Transverse colon (tissue), 4 donors: Measurements from ENCODE around the gene CADPS. TPM values are rescaled to one million over a fixed set of nuclear protein-coding genes. Genes with fewer than 3 reads are reported as not detected.

ENCODE experiments used
- DNase-seq: peaks from one replicate; pipeline ENCODE4 v3.0.0-alpha.2; 2019
- H3K27ac ChIP-seq, 4 donors: fragments of 200-600 bp; sonication (generic); 2 replicates each; pipeline ENCODE4 v1.5.1; 2016 to 2018; ENCODE audit warnings: inconsistent platforms in 4 of 4
- H3K27me3 ChIP-seq: fragments of 200-600 bp; sonication (generic); 2 replicates; pipeline ENCODE4 v1.5.1; 2017; ENCODE audit warnings: inconsistent platforms
- H3K36me3 ChIP-seq, 4 donors: fragments of 200-600 bp; sonication (generic); 2 replicates each; pipeline ENCODE4 v1.5.1; 2017 to 2019; ENCODE audit warnings: inconsistent platforms in 4 of 4
- H3K4me1 ChIP-seq, 4 donors: fragments of 200-600 bp; sonication (generic); 2 replicates each; pipeline ENCODE4 v1.5.1; 2017 to 2020; ENCODE audit warnings: inconsistent platforms in 4 of 4
- H3K4me3 ChIP-seq, 4 donors: fragments of 200-600 bp; sonication (generic); 1 replicate in 1 of 4; 2 replicates in 3 of 4; pipeline versions ENCODE4 v1.5.1 to v1.6.1; 2017 to 2019; ENCODE audit warnings: inconsistent platforms in 4 of 4
- H3K9me3 ChIP-seq, 2 donors: fragments of 200-600 bp; sonication (generic); 2 replicates each; pipeline ENCODE4 v1.5.1; 2017 to 2019; ENCODE audit warnings: inconsistent platforms in 2 of 2
- EP300 ChIP-seq: sonication (generic); formaldehyde crosslinking; IDR thresholded peaks from one replicate; pipeline ENCODE4 v1.6.1; 2017; ENCODE audit warnings: antibody characterized with exemption, low read depth
- POLR2A ChIP-seq: fragments of 450-650 bp; IDR thresholded peaks from one replicate; pipeline ENCODE4 v1.6.1; 2016; ENCODE audit warnings: antibody characterized with exemption, mild to moderate bottlenecking, moderate library complexity
- POLR2AphosphoS5 ChIP-seq, 3 donors: sonication (generic); formaldehyde crosslinking; IDR thresholded peaks; one replicate each; pipeline ENCODE4 v1.6.1; 2016; ENCODE audit warnings: antibody characterized with exemption in 3 of 3
- WGBS, 2 donors: methylation state at CpG; one replicate each; pipeline ENCODE4 v1.1.5; 2018; ENCODE audit warnings: low coverage in 1 of 2; 5-methylcytosine and 5-hydroxymethylcytosine counted together
- in situ Hi-C, 4 donors: fragments of 200-750 bp; cut with MboI; loops; one replicate each; pipeline versions ENCODE4 v1.15.0 to v1.15.1; 2017; ENCODE audit warnings: low sequenced_read_pairs in 3 of 4, low pct_ligation_motif_present in 1 of 4, low pct_unique_long_range_greater_than_20kb in 1 of 4
- intact Hi-C: fragments of 100-400 bp; cut with DNase I; formaldehyde crosslinking; loops from one replicate; pipeline ENCODE4 v1.15.1; 2023; ENCODE audit warnings: low total_unique reads
- total RNA-seq, 4 donors: library from RNA; depleted of rRNA; stranded (reverse); fragments of >200 nt; gene quantifications; one replicate each; pipeline ENCODE4 v1.1.0, GENCODE V29; 2016
- TF ChIP-seq, protein P1 (sequence below), 5 experiments: fragments of 200-600 bp in 3 of 5; fragments of 450-650 bp in 2 of 5; sonication (generic) in 3 of 5; IDR thresholded peaks; 1 replicate in 2 of 5; 2 replicates in 3 of 5; pipeline ENCODE4 v1.5.1; 2016 to 2017; ENCODE audit warnings: antibody characterized with exemption in 5 of 5, inconsistent platforms in 3 of 5, mild to moderate bottlenecking in 2 of 5, moderate library complexity in 1 of 5

Gene CADPS
- total RNA-seq, 4 donors from 2014 or later: 1.9 to 22.7 (median 8.9) TPM

DNA sequence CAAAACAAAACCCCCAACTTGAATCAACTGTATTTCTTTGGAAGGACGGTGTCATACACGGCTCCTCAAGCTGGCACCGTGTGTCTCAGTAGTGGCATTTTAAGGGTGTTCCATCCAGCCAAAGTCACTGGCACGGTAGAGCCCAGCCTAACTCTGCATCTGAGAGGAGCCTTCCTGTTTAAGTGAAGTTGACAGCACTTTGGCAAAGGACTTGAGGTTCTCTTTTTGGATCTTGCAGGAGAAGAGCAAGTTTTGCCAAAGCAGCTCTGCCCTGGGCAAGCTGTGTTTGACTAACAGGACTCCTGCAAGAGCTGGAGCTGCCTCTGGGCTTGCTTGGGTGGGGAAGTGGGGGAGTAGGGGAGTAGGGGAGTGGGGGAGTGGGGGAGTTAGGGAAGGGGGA lies 392.3 kb downstream of the CADPS start:
- Histone ChIP-seq H3K27me3 (no peaks in the 10 kb centered on the region), H3K9me3 (no peaks in the 10 kb centered on the region), H3K4me1 (no peaks in the 10 kb centered on the region), H3K36me3 (no peaks in the 10 kb centered on the region), H3K27ac (no peak overlapping the region), H3K4me3 (no peak overlapping the region)
- in situ Hi-C loops: no loop called here
- 69 to 91% methylated on average over 3 to 4 of the region's 4 CpGs for WGBS, 2 donors
- intact Hi-C loops: no loop called here
- no peak for DNase-seq
- TF ChIP-seq, protein P1, sequence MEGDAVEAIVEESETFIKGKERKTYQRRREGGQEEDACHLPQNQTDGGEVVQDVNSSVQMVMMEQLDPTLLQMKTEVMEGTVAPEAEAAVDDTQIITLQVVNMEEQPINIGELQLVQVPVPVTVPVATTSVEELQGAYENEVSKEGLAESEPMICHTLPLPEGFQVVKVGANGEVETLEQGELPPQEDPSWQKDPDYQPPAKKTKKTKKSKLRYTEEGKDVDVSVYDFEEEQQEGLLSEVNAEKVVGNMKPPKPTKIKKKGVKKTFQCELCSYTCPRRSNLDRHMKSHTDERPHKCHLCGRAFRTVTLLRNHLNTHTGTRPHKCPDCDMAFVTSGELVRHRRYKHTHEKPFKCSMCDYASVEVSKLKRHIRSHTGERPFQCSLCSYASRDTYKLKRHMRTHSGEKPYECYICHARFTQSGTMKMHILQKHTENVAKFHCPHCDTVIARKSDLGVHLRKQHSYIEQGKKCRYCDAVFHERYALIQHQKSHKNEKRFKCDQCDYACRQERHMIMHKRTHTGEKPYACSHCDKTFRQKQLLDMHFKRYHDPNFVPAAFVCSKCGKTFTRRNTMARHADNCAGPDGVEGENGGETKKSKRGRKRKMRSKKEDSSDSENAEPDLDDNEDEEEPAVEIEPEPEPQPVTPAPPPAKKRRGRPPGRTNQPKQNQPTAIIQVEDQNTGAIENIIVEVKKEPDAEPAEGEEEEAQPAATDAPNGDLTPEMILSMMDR (IDR thresholded peaks at IDR 0.05): no peak
- TF ChIP-seq POLR2AphosphoS5 (IDR thresholded peaks at IDR 0.05) (no peak), EP300 (no peak), POLR2A (no peak)

DNA sequence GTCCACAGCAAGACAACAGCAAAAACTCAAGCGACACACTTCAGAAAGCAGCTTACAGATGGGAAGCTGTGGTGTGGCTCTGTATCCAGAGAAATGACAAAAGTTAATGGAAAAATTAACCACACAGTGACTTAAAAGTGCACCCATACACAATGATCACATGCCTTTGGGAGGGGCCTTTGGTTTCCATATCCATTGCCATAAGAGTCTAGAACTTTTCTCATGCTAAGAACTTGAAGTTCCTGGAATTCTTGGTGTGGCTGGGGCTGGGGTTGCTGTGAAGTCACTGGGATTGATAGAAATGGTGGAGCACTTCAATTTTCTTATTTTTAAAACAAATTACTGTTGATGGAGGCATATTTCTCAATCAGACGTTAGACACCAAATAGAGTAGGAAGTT lies 393.3 kb downstream of the CADPS start:
- Histone ChIP-seq H3K27ac (no peak overlapping the region), H3K27me3 (no peaks in the 10 kb centered on the region), H3K9me3 (no peaks in the 10 kb centered on the region), H3K4me1 (no peaks in the 10 kb centered on the region), H3K4me3 (no peak overlapping the region), H3K36me3 (no peaks in the 10 kb centered on the region)
- WGBS, 2 donors: 83 to 92% methylated on average over 2 of the region's 2 CpGs
- DNase-seq: no peak
- in situ Hi-C loops (no loop called here), intact Hi-C loops (no loop called here)
- TF ChIP-seq EP300 (no peak), POLR2AphosphoS5 (IDR thresholded peaks at IDR 0.05) (no peak), POLR2A (no peak)
- TF ChIP-seq, protein P1 (IDR thresholded peaks at IDR 0.05): no peak

DNA sequence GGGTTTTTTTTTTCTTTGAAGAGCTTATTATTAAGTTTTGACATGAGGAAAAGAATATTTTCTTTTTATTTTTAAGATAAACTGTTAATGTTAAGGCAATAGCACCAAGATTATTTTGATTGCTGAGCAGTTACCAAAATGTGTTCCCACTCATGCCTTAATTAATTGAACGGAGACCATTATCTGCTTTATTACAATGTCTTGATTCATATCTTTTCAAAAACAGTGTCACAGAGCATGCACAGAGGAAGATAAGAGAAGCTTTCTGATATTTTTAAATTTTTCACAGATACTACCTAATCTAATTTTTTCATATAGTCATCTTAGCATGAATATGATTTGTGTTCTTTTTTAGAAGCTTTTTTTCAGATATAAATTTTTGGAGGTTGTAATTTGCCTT lies 395.2 kb downstream of the CADPS start:
- TF ChIP-seq, protein P1 (IDR thresholded peaks at IDR 0.05): no peak
- no peak for TF ChIP-seq POLR2AphosphoS5 (IDR thresholded peaks at IDR 0.05)
- Histone ChIP-seq H3K36me3 (no peaks in the 10 kb centered on the region), H3K27ac (no peak overlapping the region), H3K4me1 (no peaks in the 10 kb centered on the region), H3K4me3 (no peak overlapping the region), H3K9me3 (no peaks in the 10 kb centered on the region), H3K27me3 (no peaks in the 10 kb centered on the region)
- 81 to 85% methylated on average over 1 of the region's 1 CpG for WGBS, 2 donors
- intact Hi-C loops (no loop called here), in situ Hi-C loops (no loop called here)
- DNase-seq: no peak

DNA sequence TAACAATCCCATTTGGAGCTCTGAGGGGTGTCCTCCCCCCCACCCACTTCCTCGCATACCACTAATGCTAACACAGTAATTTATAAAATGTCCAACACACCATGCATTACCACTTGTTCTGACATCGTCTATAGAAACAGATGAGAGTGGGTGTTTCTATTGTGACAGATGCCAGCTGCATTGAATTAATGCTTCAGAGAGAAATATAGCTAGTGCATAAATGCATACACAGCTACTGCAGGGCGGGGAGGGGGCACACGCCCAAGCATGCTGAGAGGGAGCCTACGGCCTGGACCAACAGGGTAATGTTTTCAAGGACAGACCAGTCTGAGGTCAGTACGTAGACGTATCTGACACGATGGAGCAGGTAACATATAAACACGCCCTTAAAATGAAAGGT lies 395.9 kb downstream of the CADPS start:
- DNase-seq: no peak
- H3K4me3 ChIP-seq: no peak overlapping the region
- no peaks in the 10 kb centered on the region for H3K27me3 ChIP-seq
- H3K9me3 ChIP-seq: no peaks in the 10 kb centered on the region
- H3K27ac ChIP-seq: no peak overlapping the region
- H3K36me3 ChIP-seq: no peaks in the 10 kb centered on the region
- WGBS, 2 donors: 81 to 94% methylated on average over 4 to 9 of the region's 9 CpGs
- in situ Hi-C loops: no loop called here
- TF ChIP-seq POLR2AphosphoS5 (IDR thresholded peaks at IDR 0.05): no peak
- no peak for TF ChIP-seq POLR2A
- intact Hi-C loops: no loop called here
- H3K4me1 ChIP-seq: no peaks in the 10 kb centered on the region

DNA sequence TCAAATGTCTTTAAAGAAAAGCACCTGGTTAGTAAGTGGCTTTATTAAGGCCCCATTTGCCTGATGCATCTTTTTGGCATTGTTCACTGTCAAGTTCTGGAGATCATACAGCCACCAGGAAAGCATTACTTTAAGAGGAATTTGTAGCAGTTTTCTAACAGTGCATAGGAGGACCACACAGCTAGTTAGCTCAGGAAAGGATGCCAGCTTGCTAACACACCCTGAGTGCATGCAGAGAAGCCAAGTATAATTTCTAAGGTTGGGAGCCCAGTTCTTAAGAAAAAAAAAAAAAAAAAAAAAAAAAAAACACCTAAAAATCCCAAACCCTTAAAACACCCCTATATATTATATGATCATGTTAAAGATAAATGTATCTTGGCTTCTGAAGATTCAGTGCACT lies 399.9 kb downstream of the CADPS start:
- H3K27ac ChIP-seq: no peak overlapping the region
- in situ Hi-C loops: no loop called here
- H3K27me3 ChIP-seq: no peaks in the 10 kb centered on the region
- H3K4me3 ChIP-seq: no peak overlapping the region
- no peaks in the 10 kb centered on the region for H3K4me1 ChIP-seq
- intact Hi-C loops: no loop called here
- DNase-seq: no peak
- TF ChIP-seq POLR2A: no peak
- no peak for TF ChIP-seq EP300
- TF ChIP-seq, protein P1 (IDR thresholded peaks at IDR 0.05): no peak
- no peak for TF ChIP-seq POLR2AphosphoS5 (IDR thresholded peaks at IDR 0.05)
- H3K9me3 ChIP-seq: no peaks in the 10 kb centered on the region
- no peaks in the 10 kb centered on the region for H3K36me3 ChIP-seq
